HFF-Myc (cell line): ENCODE results near the gene CFAP58.

Experiments
- DNase-seq: peaks from one replicate; pipeline ENCODE4 v3.0.0-alpha.2; 2011; ENCODE audit warnings: low read depth; ENCODE audit errors: extremely low read depth
- H3K4me3 ChIP-seq: replicated peaks from 2 replicates; pipeline ENCODE4 v1.5.1; 2011; ENCODE audit warnings: low read depth, mild to moderate bottlenecking, control low read depth, low read length
- TF ChIP-seq, protein P1 (sequence below): IDR thresholded peaks from 2 replicates; pipeline ENCODE4 v1.5.1; 2012; ENCODE audit warnings: mild to moderate bottlenecking, low read depth, low read length, control low read depth; ENCODE audit errors: missing control alignments

CFAP58 gene

DNA sequence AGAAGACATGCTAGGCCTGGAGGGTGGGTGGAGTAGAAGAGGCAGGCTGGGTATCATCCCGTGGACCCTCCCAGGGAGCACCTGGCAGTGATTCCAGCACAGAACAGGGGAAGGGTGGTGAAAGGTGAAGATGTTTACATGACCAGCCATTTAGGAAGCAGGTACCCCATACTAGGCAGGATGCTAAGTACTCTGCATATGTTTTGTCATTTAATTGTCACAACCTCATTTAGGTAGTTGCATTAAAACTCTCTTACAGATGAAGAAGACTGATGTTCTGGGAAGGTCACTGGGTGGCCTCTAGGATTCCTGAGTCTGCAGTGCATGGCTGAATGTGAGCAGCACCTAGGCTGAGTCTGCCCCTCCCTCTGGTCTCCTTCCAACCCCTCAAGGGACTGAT, 30.5 kb upstream of the CFAP58 start:
- DNase-seq = no peak
- no peak overlapping the region for H3K4me3 ChIP-seq
- TF ChIP-seq, protein P1, sequence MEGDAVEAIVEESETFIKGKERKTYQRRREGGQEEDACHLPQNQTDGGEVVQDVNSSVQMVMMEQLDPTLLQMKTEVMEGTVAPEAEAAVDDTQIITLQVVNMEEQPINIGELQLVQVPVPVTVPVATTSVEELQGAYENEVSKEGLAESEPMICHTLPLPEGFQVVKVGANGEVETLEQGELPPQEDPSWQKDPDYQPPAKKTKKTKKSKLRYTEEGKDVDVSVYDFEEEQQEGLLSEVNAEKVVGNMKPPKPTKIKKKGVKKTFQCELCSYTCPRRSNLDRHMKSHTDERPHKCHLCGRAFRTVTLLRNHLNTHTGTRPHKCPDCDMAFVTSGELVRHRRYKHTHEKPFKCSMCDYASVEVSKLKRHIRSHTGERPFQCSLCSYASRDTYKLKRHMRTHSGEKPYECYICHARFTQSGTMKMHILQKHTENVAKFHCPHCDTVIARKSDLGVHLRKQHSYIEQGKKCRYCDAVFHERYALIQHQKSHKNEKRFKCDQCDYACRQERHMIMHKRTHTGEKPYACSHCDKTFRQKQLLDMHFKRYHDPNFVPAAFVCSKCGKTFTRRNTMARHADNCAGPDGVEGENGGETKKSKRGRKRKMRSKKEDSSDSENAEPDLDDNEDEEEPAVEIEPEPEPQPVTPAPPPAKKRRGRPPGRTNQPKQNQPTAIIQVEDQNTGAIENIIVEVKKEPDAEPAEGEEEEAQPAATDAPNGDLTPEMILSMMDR = no peak

GRCh38 chr10:104323760-104324201, 29.9 kb upstream of the CFAP58 start:
- no peak for DNase-seq
- TF ChIP-seq, protein P1 = no peak
- H3K4me3 ChIP-seq = no peak overlapping the region

DNA sequence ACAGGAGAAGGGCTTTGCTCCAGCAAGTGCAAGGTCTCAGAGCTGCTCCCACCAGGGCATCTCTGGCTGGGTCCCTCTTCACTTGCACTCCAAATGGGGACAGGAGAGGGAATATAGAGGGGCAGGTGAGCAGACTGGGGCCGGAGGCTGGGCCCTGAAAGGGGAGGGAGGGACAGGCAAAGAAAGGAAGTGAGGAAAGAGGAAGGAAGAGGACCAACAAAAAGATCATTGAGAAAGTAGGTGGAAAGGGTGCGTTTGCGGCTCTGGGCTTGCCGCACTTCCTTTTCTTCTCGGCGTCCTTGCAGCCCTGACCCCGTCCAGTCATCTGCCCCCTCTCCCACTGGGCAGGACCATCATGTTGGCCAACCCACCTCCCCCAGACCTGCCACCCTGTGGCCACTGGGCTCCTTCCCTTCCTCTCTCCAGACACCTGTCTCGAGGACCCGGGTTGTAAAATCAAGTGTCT, 29.4 kb upstream of the CFAP58 start:
- H3K4me3 ChIP-seq = no peak overlapping the region
- TF ChIP-seq, protein P1 = no peak
- no peak for DNase-seq

GRCh38 chr10:104324931-104325330, 28.7 kb upstream of the CFAP58 start:
- DNase-seq = no peak
- TF ChIP-seq, protein P1 = no peak
- no peak overlapping the region for H3K4me3 ChIP-seq

DNA sequence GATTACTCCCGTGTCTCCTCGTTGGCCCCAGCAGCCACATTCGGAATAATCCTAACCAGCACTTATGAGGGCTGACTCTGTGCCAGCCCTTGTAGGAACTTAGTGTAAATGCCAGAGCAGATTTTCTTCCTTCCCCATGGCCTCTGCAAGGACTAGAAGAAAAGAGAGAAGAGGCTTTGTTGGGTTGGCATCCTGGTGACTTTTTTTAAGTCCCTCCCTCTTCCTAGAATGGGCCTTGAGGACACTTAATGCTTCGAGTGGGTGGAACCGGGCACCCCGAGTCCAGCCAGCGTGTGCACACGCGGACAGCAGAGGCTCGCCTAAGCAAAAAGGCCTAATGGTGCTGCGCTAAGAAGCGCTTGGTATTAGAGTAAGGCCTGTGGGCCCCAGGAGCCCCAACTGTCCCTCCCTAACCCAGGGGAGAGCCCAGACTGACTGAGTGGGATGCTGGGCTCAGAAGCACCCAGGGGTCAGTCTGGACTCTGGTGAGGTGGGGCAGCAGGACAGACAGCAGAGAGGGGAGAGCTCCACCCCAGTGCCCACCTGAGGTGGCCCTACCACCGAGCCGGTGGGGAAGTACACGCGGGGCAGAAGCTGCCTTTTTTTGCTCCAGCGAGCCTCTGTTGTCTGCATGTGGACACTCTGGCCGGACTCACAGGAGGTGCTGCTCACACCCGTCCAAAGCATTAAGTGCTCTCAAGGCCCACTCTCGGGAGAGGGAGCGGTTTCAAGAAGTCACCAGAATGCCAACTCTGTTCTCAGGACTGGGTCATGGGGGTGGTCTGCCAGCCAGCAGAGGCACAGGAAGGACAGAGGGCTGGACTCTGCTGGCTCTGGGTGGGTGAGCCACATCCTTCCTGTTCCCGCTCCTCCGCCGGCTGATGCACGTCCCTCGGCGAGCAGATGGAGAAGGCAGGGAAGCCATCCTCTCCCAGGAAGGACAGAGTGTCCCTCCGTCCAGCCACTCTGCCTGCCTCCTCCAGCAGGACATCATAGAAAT, 27.9 kb upstream of the CFAP58 start:
- TF ChIP-seq, protein P1 = no peak
- H3K4me3 ChIP-seq = no peak overlapping the region
- no peak for DNase-seq

DNA sequence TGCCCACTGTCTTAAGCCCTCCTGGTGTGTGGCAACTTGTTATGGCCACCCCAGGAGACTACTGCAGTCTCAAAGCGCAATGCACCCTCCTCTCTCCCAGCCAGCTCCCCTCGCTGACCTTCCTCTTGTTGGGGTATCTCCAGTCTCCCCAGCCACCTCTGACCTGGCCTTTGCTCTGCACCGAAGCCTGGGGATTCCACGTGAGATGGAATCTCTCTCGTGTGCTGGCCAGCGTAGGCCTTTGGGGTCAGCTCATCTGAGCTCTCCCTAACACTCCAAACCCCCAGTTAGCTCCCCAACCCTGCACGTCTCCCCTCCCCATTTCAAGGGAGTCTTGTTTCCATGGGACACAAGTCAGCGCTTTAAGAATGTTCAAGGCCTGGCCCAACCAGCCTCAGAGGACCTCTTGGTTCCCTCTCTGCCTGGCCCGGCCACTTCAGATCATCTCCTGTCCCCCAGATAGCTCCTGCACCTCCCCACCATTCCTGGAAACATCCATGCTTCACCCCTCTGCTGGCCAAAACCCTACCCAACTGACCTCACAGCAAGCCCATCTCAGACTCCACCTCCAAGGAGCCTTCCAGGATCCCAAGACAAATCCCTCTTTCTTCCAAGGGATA, 26.5 kb upstream of the CFAP58 start:
- H3K4me3 ChIP-seq = peak overlapping the region; percentile 41
- TF ChIP-seq, protein P1 = no peak
- DNase-seq = no peak
